GM23338 (cell line): Measurements from ENCODE around the gene ANKFN1. TPM values are rescaled to one million over a fixed set of nuclear protein-coding genes. Genes with fewer than 3 reads are reported as not detected.

ENCODE experiments used
- ATAC-seq: fragments of 200-7000 bp; cut with Tn5 transposase; 3 replicates; pipeline ENCODE4 v1.9.1; 2020
- DNase-seq: peaks from one replicate; pipeline ENCODE4 v3.0.0-alpha.2; 2015; ENCODE audit warnings: low spot score
- H2AFZ ChIP-seq: fragments of 200-600 bp; sonication (generic); 2 replicates; pipeline ENCODE4 v1.8.0; 2016; ENCODE audit warnings: antibody characterized with exemption, mild to moderate bottlenecking, moderate library complexity
- H3F3A ChIP-seq: fragments of 200-600 bp; sonication (generic); replicated peaks from 2 replicates; pipeline ENCODE4 v1.8.0; 2017; ENCODE audit warnings: antibody characterized with exemption, mixed run types, low read depth
- H3K27ac ChIP-seq: fragments of 200-600 bp; sonication (generic); 2 replicates; pipeline ENCODE4 v1.6.1; 2016; ENCODE audit warnings: low read depth
- H3K27me3 ChIP-seq: fragments of 200-600 bp; sonication (generic); 2 replicates; pipeline ENCODE4 v1.8.0; 2016; ENCODE audit warnings: mild to moderate bottlenecking, mixed run types, moderate library complexity; ENCODE audit not compliant: insufficient read depth
- H3K36me3 ChIP-seq: fragments of 200-600 bp; sonication (generic); 2 replicates; pipeline ENCODE4 v1.8.0; 2016; ENCODE audit warnings: mild to moderate bottlenecking; ENCODE audit not compliant: insufficient read depth
- H3K4me1 ChIP-seq: fragments of 200-600 bp; sonication (generic); 2 replicates; pipeline ENCODE4 v1.8.0; 2016; ENCODE audit warnings: mild to moderate bottlenecking, moderate library complexity; ENCODE audit not compliant: insufficient read depth
- H3K4me2 ChIP-seq: fragments of 200-600 bp; sonication (generic); 2 replicates; pipeline ENCODE4 v1.7.1; 2017; ENCODE audit warnings: mixed run types
- H3K4me3 ChIP-seq: fragments of 200-600 bp; sonication (generic); 2 replicates; pipeline ENCODE4 v1.6.1; 2016; ENCODE audit warnings: mixed run types
- H3K79me2 ChIP-seq: fragments of 200-600 bp; sonication (generic); replicated peaks from 2 replicates; pipeline ENCODE4 v1.8.0; 2017; ENCODE audit warnings: mild to moderate bottlenecking; ENCODE audit not compliant: insufficient read depth
- H3K9me2 ChIP-seq: fragments of 200-600 bp; sonication (generic); 2 replicates; pipeline ENCODE4 v1.8.0; 2017; ENCODE audit not compliant: insufficient read depth
- H4K20me1 ChIP-seq: fragments of 200-600 bp; sonication (generic); replicated peaks from 2 replicates; pipeline ENCODE4 v1.8.0; 2017; ENCODE audit warnings: mild to moderate bottlenecking; ENCODE audit not compliant: insufficient read depth
- H3K27ac Mint-ChIP-seq: 2 replicates; pipeline ENCODE4 v1.8.0; 2020; ENCODE audit warnings: inconsistent platforms, mild to moderate bottlenecking, moderate library complexity, mixed read lengths
- H3K27me3 Mint-ChIP-seq: 3 replicates; pipeline ENCODE4 v1.8.0; 2022; ENCODE audit warnings: low read depth, mild to moderate bottlenecking, moderate library complexity, mixed read lengths, inconsistent platforms; ENCODE audit not compliant: insufficient read depth, poor library complexity
- H3K36me3 Mint-ChIP-seq: 3 replicates; pipeline ENCODE4 v1.8.0; 2021; ENCODE audit warnings: low read depth, mild to moderate bottlenecking, inconsistent platforms, moderate library complexity, mixed read lengths
- H3K4me1 Mint-ChIP-seq: 3 replicates; pipeline ENCODE4 v1.8.0; 2020; ENCODE audit warnings: mild to moderate bottlenecking, inconsistent platforms, mixed read lengths
- H3K4me3 Mint-ChIP-seq: 3 replicates; pipeline ENCODE4 v1.8.0; 2021; ENCODE audit warnings: moderate library complexity, mild to moderate bottlenecking, inconsistent platforms, mixed read lengths
- H3K9me3 Mint-ChIP-seq: 3 replicates; pipeline ENCODE4 v1.8.0; 2020; ENCODE audit warnings: moderate library complexity, mild to moderate bottlenecking, inconsistent platforms, mixed read lengths
- JUNB ChIP-seq: IDR thresholded peaks from one replicate; pipeline ENCODE4 v1.6.1; 2016; ENCODE audit warnings: antibody characterized with exemption; ENCODE audit not compliant: unreplicated experiment
- polyA plus RNA-seq: library from polyadenylated mRNA; unstranded; fragments of >200 nt; fragmentation: Nextera tagmentation; extraction: Ambion mirVana; gene quantifications from 2 replicates; pipeline ENCODE4 v1.2.1, GENCODE V29; 2016
- total RNA-seq: library from RNA; depleted of rRNA; stranded (reverse); fragments of >200 nt; shearing (Covaris generic); gene quantifications from 2 replicates; pipeline ENCODE4 v1.2.3, GENCODE V29; 2014
- TF ChIP-seq, protein P1 (sequence below): IDR thresholded peaks from 2 replicates; pipeline ENCODE4 v1.6.1; 2016; ENCODE audit warnings: antibody characterized with exemption
- TF ChIP-seq, protein P2 (sequence below): IDR thresholded peaks from one replicate; pipeline ENCODE4 v1.6.1; 2018; ENCODE audit warnings: antibody characterized with exemption; ENCODE audit not compliant: unreplicated experiment
- TF ChIP-seq, protein P3 (sequence below), 2 experiments: fragments of 200-600 bp in 1 of 2; sonication (generic) in 1 of 2; conservative IDR thresholded peaks; 2 replicates each; pipeline versions ENCODE4 v1.5.1 to v1.6.1; 2016 to 2017; ENCODE audit warnings: antibody characterized with exemption in 2 of 2, low read depth in 2 of 2, mild to moderate bottlenecking in 2 of 2, moderate library complexity in 1 of 2

ANKFN1 gene
- total and polyA plus RNA-seq, 2 experiments from 2014 or later = not detected

GRCh38 chr17:56449176-56449575 is 295.9 kb downstream of the ANKFN1 start:
- ATAC-seq (no peak), DNase-seq (no peak)
- Mint-ChIP-seq H3K4me3 (no peak overlapping the region), H3K9me3 (no peaks in the 10 kb centered on the region), H3K27ac (no peak overlapping the region), H3K36me3 (no peaks in the 10 kb centered on the region), H3K4me1 (no peaks in the 10 kb centered on the region), H3K27me3 (peaks cover 5% of the 10 kb centered on the region)
- TF ChIP-seq, protein P1, sequence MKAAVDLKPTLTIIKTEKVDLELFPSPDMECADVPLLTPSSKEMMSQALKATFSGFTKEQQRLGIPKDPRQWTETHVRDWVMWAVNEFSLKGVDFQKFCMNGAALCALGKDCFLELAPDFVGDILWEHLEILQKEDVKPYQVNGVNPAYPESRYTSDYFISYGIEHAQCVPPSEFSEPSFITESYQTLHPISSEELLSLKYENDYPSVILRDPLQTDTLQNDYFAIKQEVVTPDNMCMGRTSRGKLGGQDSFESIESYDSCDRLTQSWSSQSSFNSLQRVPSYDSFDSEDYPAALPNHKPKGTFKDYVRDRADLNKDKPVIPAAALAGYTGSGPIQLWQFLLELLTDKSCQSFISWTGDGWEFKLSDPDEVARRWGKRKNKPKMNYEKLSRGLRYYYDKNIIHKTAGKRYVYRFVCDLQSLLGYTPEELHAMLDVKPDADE = no peak
- TF ChIP-seq, protein P2, sequence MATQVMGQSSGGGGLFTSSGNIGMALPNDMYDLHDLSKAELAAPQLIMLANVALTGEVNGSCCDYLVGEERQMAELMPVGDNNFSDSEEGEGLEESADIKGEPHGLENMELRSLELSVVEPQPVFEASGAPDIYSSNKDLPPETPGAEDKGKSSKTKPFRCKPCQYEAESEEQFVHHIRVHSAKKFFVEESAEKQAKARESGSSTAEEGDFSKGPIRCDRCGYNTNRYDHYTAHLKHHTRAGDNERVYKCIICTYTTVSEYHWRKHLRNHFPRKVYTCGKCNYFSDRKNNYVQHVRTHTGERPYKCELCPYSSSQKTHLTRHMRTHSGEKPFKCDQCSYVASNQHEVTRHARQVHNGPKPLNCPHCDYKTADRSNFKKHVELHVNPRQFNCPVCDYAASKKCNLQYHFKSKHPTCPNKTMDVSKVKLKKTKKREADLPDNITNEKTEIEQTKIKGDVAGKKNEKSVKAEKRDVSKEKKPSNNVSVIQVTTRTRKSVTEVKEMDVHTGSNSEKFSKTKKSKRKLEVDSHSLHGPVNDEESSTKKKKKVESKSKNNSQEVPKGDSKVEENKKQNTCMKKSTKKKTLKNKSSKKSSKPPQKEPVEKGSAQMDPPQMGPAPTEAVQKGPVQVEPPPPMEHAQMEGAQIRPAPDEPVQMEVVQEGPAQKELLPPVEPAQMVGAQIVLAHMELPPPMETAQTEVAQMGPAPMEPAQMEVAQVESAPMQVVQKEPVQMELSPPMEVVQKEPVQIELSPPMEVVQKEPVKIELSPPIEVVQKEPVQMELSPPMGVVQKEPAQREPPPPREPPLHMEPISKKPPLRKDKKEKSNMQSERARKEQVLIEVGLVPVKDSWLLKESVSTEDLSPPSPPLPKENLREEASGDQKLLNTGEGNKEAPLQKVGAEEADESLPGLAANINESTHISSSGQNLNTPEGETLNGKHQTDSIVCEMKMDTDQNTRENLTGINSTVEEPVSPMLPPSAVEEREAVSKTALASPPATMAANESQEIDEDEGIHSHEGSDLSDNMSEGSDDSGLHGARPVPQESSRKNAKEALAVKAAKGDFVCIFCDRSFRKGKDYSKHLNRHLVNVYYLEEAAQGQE = no peak
- no peak overlapping the region for H3K4me2 ChIP-seq
- no peaks in the 10 kb centered on the region for H3K79me2 ChIP-seq
- no peak overlapping the region for H3K4me3 ChIP-seq
- no peaks in the 10 kb centered on the region for H3K36me3 ChIP-seq
- H4K20me1 ChIP-seq = no peaks in the 10 kb centered on the region
- H3F3A ChIP-seq = no peaks in the 10 kb centered on the region
- no peaks in the 10 kb centered on the region for H3K27me3 ChIP-seq
- H2AFZ ChIP-seq = peak overlapping the region; percentile 63
- H3K9me2 ChIP-seq = peaks cover 8% of the 10 kb centered on the region; the same call in 1 of the 2 replicates
- H3K4me1 ChIP-seq = no peaks in the 10 kb centered on the region
- H3K27ac ChIP-seq = no peak overlapping the region

DNA sequence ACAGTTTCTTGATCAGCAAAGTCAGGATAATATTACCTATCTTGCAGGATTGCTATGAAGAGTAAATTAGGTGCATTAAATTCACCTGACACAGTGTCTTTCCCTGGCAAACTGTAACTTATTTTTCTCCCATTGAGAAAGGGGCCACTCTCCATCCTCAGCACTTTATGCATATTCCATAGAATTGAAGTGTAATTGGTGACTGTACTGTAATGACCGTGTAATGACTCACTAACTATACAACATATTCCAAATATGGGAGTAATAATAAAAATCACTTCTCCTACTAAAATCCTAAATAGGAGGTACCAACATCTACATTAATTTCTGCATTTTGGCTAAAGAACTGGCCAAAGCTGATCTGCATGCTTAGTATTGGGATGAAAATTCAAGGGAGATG is 298.4 kb downstream of the ANKFN1 start:
- Histone ChIP-seq H3K4me3 (no peak overlapping the region), H3K4me1 (no peaks in the 10 kb centered on the region), H3K9me2 (peaks cover 16% of the 10 kb centered on the region; the same call in 1 of the 2 replicates), H2AFZ (no peak overlapping the region), H3K79me2 (no peaks in the 10 kb centered on the region), H3K27ac (no peak overlapping the region), H3K4me2 (no peak overlapping the region), H3F3A (no peaks in the 10 kb centered on the region), H4K20me1 (no peaks in the 10 kb centered on the region), H3K36me3 (no peaks in the 10 kb centered on the region), H3K27me3 (no peaks in the 10 kb centered on the region)
- peaks cover 7% of the 10 kb centered on the region for H3K27me3 Mint-ChIP-seq
- no peaks in the 10 kb centered on the region for H3K4me1 Mint-ChIP-seq
- ATAC-seq (no peak), DNase-seq (no peak)
- no peak overlapping the region for H3K27ac Mint-ChIP-seq
- no peaks in the 10 kb centered on the region for H3K36me3 Mint-ChIP-seq
- TF ChIP-seq, protein P3, sequence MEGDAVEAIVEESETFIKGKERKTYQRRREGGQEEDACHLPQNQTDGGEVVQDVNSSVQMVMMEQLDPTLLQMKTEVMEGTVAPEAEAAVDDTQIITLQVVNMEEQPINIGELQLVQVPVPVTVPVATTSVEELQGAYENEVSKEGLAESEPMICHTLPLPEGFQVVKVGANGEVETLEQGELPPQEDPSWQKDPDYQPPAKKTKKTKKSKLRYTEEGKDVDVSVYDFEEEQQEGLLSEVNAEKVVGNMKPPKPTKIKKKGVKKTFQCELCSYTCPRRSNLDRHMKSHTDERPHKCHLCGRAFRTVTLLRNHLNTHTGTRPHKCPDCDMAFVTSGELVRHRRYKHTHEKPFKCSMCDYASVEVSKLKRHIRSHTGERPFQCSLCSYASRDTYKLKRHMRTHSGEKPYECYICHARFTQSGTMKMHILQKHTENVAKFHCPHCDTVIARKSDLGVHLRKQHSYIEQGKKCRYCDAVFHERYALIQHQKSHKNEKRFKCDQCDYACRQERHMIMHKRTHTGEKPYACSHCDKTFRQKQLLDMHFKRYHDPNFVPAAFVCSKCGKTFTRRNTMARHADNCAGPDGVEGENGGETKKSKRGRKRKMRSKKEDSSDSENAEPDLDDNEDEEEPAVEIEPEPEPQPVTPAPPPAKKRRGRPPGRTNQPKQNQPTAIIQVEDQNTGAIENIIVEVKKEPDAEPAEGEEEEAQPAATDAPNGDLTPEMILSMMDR (conservative IDR thresholded peaks at IDR 0.05; ENCODE audit: low read depth in 2 of 2) = no peak
- TF ChIP-seq JUNB = no peak
- no peaks in the 10 kb centered on the region for H3K9me3 Mint-ChIP-seq
- H3K4me3 Mint-ChIP-seq = no peak overlapping the region
